SIG-M5 treated with dmso at 0.1 percent for 504 hours (cell line): ENCODE results near the gene RNF111.
"Not testable (repeated sequence)": the region's sequence is repeated elsewhere in the genome, so short reads cannot be mapped to it uniquely, and the experiment has no call there.

Experiments used
- DNase-seq: peaks from one replicate; lab custom pipeline; 2025; ENCODE audit not compliant: unreplicated experiment; lab: John Stamatoyannopoulos, UW

Gene RNF111

DNA sequence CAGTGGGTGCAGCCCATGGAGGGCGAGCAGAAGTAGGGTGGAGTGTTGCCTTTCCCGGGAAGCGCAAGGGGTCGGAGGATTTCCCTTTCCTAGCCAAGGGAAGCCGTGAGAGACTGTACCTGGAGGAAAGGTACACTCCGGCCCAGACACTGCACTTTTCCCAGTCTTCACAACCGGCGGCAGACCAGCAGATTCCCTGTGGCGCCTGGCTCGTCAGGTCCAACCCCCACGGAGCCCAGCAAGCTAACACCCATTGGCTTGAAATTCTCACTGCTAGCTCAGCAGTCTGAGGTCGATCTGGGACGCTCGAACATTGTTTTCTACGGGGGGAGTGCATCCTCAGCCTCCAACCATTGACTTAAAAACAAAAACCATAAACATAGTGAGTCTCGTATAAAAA lies 144.0 kb downstream of the RNF111 start:
- no peak for DNase-seq

DNA sequence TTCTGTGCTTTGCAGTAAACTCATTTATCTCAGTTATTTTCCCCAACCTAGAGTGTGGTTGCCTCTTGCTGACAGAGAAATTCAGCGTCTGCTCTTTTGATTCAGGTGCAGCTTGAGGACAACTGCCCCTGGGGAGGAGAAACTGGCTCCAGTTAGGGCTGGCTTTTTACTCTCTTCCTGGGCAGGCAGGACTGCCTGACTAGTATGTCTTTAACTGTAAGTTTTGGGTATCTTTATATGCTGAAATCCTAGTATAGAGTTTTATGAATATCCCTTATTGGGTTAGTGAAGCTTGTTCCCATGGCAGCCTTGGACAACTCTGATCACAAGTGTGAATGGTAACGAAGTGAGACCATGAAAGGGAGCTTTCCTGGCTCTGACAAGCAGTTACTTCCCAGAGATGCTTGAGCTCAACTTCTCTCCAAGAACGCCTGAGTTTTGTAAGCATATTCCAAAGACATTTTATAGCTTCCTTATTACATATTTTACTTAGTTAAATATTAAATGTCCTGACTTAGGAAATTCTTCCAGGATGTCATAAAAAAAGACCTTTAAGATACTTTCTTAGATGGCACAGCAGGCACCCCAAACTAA lies 144.6 kb downstream of the RNF111 start:
- DNase-seq: no peak

- DNase-seq: no peak
These were observed 146.5 kb downstream of the RNF111 start for GRCh38 chr15:59133929-59134427.

DNA sequence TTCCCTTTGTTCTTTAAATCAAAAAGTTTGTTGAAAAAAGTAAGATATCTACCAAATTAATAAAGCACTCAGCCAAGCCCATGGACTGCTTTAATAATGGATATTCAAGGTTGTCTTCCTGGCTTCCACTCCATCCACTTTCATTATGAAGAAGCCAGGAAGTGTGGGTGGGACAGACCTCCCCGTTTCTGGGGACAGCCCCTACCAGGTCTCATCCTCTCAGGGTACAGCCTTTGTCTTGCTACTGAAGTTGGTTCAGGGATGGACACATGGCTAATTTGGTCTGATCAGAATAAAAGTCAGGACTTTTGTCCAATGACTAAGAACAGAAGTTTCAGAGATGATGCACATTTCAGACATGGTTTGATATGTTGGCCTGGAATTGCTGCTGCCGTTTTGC lies 150.1 kb downstream of the RNF111 start:
- no peak for DNase-seq

DNA sequence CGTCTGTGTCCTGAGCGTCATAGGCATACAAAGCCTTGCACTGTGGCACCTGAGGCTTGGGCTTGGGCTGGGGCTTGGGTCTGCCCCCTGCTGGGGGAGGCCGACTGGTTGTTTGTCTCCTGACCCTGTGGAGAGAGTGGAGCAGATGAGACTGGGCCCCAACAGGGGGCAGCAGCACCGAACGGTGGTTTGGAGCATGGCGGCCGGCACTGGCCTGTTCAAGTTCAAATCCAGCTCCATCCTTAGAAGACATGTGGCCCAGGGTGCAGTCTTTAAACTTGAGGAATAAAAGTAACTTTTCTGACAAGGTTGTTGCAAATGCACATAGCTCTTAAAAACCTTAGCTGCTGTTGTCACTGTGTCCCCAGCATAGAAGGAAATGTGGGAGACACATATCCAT lies 150.8 kb downstream of the RNF111 start:
- DNase-seq: peak; percentile 27

DNA sequence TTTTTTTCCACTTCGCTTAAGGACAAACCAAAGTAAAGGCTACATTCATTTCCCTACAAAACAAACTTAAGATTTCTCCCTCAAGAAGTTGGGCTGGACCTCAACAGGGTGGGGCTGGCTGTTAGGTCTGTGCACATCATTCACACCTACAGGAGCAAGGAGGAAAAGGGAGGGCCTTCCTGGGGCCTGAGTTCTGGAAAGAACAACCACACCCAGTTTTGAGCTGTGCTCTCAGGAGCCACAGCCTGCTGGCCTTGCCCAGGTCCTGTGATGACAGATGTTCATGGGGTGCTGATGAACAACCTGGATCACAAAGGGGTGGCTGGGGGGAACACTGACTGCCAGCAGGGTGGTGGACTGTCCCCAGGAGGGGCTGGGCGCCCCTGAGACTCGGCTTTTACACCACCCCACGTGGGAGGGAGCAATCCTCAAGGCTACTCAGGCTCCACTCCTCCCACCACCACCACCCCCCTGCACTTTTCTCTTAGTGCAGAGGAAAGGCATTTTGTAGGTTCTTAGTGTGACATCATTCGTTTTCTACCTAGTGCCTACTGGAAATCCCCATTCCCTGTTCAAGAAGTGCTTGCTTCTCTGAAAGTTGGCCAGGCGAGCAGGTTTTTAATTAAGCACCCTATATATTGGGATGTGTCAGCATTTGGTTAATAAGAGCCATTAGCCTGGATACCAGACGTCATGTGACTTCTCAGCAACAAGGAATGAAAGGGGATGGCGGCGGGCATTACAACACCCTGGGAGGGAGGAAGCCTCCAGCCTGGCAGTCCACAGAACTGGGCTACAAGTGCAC lies 153.2 kb downstream of the RNF111 start:
- DNase-seq: no peak

DNA sequence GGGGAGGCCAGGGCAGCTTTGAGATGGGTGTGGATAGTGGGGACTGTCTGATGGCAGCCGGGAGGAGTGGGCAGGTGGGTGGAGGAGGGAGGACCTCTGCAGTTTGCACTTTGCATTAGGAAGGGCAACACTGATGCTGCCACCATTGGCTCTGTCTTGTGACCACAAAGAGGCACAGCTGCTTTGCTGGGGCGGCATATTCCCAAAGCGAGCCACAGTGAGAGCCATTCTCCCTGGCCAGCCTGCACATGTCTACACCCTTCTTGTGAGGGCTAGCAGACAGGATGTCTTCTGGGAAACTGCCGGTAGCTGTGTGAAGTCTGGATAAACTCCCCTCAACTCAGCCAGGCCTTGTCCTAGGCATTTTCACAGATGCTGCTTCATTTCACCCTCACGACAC lies 155.8 kb downstream of the RNF111 start:
- DNase-seq: no peak

- not testable (repeated sequence) for DNase-seq
These were observed 157.1 kb downstream of the RNF111 start for GRCh38 chr15:59144594-59144993.
